GM21515 (cell line): ENCODE results near the gene PRPF18.
"Not testable (repeated sequence)": the region's sequence is repeated elsewhere in the genome, so short reads cannot be mapped to it uniquely, and the experiment has no call there.

Experiments
- ATAC-seq: cut with Tn5 transposase; IDR thresholded peaks from one replicate; pipeline ENCODE4 v1.9.1; 2021; ENCODE audit not compliant: unreplicated experiment

Gene PRPF18

GRCh38 chr10:13586676-13587355 lies at the start of gene PRPF18:
Gene PRPF18, plus strand, starts transcription at chr10:13586965. Its CDS starts 122 bp downstream, at chr10:13587087.
- ATAC-seq = peak; percentile 99

DNA sequence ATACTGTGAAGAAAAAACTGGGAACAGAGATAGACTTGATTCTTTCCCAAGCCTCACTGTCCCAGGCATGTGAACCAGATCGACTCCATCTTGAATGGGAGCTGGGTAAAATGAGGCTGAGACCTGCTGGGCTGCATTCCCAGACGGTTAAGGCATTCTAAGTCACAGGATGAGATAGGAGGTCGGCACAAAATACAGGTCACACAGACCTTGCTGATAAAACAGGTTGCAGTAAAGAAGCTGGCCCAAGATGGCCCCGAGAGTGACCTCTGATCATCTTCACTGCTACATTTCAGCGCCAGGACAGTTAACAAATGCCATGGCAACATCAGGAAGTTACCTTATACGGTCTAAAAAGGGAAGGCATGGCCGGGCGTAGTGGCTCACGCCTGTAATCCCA lies 48.8 kb upstream of the PRPF18 start:
- not testable (repeated sequence) for ATAC-seq

DNA sequence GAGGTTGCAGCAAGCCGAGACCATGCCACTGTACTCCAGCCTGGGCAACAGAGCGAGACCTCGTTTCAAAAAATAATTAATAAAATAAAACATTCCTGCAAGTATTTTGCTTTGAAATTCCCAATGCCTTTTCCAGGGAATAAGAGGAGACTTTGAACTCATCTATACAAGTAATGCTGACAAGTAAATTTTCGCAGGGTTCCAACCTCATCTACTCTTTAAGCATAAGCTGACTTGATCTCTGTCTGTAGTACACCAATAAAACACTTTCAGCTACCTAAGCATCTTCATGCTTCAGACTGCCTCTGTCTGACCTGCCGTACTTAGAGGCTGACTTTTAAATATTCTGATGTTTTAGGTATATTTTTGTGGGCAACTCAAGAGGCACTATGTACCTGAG lies 44.2 kb upstream of the PRPF18 start:
- ATAC-seq = no peak

- no peak for ATAC-seq
These were observed 36.0 kb upstream of the PRPF18 start for GRCh38 chr10:13550802-13551201.

- ATAC-seq = no peak
These were observed 30.8 kb upstream of the PRPF18 start for GRCh38 chr10:13555884-13556510.

- ATAC-seq = no peak
These were observed 27.6 kb upstream of the PRPF18 start for GRCh38 chr10:13559124-13559700.

DNA sequence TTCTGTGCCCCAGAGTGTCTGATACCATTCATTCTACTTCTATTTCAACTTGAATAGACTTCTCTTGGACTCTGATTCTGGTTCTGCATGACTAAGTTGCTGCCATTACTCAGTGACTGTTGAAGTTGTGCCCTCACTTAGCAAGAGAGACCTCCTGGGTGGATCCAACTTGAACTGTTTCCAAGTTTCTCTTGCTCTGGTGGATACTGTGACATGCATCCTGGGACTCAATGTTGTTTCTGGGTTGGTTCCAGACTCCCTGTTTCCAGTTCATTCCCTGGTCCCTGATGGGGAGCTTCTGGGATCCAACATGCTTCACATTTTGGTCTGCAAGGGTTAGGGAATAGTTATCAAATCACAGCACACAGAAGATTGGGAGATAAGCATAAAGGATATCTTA lies 26.2 kb upstream of the PRPF18 start:
- no peak for ATAC-seq

DNA sequence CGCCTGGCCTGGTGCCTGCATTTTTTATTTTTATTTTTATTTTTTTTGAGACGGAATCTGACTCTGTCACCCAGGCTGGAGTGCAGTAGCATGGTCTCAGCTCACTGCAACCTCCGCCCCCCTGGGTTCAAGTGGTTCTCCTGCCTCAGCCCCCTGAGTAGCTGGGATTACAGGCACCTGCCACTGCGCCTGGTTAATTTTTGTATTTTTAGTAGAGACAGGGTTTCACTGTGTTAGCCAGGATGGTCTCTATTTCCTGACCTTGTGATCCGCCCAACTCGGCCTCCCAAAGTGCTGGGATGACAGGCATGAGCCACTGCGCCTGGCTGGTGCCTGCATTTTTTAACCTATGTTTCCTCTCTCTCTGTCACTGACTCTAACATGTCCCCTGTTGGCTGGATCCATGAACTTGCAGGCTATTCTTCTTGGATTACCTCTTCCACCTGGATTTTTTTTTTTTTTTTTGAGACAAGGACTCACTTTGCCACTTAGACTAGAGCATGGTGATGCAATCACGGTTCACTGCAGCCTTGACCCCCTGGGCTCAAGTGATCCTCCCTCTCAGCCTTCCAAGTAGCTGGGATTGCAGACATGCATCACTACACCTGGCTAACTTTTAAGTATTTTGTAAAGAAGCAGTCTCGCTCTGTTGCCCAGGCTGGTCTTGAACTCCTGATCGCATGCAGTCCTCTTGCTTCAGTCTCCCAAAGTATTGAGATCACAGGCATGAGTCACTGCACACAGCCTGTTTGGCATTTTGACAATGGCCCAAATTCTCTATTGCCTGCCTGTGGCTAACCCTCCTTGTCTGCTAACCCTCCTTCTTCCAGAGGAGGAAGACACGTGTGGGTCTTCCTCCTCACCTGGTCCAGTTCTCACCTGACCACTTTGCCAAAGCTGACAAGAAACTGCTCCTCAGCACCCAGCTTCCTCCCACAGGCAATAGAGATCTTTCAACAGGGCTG lies 23.0 kb upstream of the PRPF18 start:
- ATAC-seq = no peak

- no peak for ATAC-seq
These were observed 22.2 kb upstream of the PRPF18 start for GRCh38 chr10:13564576-13564975.

DNA sequence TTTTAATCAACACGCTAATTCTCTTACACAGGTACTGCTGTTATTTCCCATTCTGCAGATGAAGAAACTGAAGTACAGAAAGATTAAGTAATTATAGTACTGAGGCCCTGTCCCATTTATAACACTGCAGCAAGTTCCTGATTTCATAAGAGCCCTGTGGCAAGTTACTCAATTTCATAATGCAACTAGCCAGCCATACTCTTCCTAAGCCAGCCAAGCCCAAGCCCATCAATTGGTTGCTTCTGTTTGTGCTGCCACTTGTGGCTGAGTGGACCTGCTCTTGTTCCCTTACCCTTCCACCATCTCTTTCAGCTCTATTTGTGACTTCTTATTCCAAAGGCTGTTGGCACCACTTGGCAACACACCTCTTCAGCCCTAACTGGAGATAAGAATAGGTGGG lies 19.7 kb upstream of the PRPF18 start:
- ATAC-seq = no peak

- ATAC-seq = no peak
These were observed 15.2 kb upstream of the PRPF18 start for GRCh38 chr10:13571541-13571940.

DNA sequence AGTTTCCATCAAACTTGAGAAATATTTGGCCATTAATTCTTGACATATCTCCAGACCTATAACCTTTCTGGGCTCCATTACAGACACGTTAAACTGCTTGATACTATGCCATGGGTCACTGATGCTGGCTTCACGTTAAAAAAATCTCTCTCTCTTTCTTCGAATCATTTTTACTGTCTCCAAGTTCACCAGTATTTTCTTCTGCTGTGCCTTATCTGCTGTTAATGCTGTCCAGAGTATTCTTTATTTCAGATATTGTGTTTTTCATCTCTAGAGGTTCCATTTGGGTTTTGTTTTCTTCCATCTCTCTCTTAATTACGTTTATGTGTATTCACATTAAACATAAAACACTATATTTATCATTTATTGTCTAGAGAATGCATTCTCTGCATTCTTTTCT lies 12.8 kb upstream of the PRPF18 start:
- no peak for ATAC-seq

- no peak for ATAC-seq
These were observed 1.5 kb upstream of the PRPF18 start for GRCh38 chr10:13585195-13585751.

- no peak for ATAC-seq
These were observed 822 bp upstream of the PRPF18 start for GRCh38 chr10:13585943-13586342.

- ATAC-seq = no peak
These were observed 626 bp downstream of the PRPF18 start for GRCh38 chr10:13587391-13587790.

GRCh38 chr10:13589316-13589715 lies 2.6 kb downstream of the PRPF18 start:
- no peak for ATAC-seq

DNA sequence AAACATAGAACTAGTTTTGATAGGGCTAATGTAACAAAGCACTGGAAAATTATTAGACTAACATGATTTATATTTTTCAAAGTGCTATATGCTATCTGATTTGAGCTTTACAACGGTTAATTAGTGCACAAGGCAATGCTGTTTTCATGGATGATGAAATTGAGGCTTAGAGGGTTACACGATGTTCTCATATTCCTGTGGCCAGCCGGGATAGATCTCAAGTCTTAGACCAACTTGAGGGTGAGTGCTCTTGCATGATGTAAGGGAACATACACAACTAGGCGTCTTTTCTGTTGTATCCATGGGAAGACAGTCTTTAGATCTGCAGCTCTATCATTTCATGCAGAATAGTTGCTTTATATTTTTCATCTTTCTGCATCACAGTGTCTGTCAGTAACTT lies 4.1 kb downstream of the PRPF18 start:
- ATAC-seq = no peak

GRCh38 chr10:13592306-13592705 lies 5.5 kb downstream of the PRPF18 start:
- no peak for ATAC-seq

DNA sequence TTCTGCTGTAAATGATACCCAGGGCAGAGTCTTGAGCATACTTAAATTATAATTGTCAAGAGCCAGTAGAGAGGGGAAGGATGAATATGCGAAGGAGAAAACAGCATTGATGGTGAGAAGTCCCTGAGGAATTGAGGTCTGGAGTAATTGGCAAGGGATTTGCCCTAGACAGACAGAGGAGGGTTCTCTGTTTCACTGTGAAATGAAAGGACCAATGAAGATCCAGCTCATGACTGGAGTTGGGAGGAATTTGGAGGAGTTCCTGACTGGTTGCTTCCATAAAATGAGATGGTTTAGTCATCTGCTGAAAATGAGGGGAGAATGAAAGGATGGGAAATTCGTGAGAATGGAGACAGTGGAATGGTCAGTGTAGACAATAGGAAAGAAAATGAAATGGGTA lies 6.8 kb downstream of the PRPF18 start:
- ATAC-seq = no peak

DNA sequence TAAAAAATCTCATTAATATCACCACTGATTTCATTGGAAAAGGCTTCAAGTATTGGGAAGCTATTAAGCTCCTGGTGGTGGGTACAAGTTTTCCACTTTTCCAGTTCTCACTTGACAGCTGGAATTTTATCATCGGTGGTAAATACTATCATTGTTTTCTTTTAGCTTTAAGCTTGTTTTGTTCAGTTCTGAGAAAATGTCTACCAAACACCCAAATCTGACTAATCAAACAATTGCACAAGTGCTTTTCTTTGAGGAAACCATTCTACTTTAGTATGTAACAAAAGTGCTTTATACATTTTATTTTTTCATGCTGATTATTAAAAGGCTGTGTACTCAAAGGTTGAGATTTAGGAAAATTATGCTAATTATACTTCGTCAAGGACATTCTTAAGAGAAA lies 7.9 kb downstream of the PRPF18 start:
- no peak for ATAC-seq

- no peak for ATAC-seq
These were observed 11.1 kb downstream of the PRPF18 start for GRCh38 chr10:13597909-13598308.
